Central memory CD8-positive, alpha-beta T cell (primary cell): ENCODE measurements around the gene KIF4B.
"Not testable (repeated sequence)": the region's sequence is repeated elsewhere in the genome, so short reads cannot be mapped to it uniquely, and the experiment has no call there.

ENCODE experiments used
- ATAC-seq: fragments of 150-1000 bp; cut with Tn5 transposase; replicated peaks from 2 replicates; pipeline ENCODE4 v1.10.0; 2022; ENCODE audit warnings: mild to moderate bottlenecking, moderate FRiP score, moderate number of reproducible peaks; ENCODE audit not compliant: poor library complexity, severe bottlenecking; ENCODE audit errors: extremely low read depth
- DNase-seq, 2 donors: peaks; one replicate each; pipeline ENCODE4 v3.0.0; 2021; ENCODE audit warnings: low spot score in 2 of 2
- H3K27ac Mint-ChIP-seq: one replicate; pipeline ENCODE4 v1.8.0; 2022; ENCODE audit warnings: low read depth, mild to moderate bottlenecking, moderate library complexity, mixed read lengths
- H3K27me3 Mint-ChIP-seq: one replicate; pipeline ENCODE4 v1.8.0; 2022; ENCODE audit warnings: mixed read lengths
- H3K36me3 Mint-ChIP-seq: one replicate; pipeline ENCODE4 v1.8.0; 2022; ENCODE audit warnings: mild to moderate bottlenecking, moderate library complexity, mixed read lengths; ENCODE audit not compliant: insufficient read depth
- H3K4me1 Mint-ChIP-seq: one replicate; pipeline ENCODE4 v1.8.0; 2022; ENCODE audit warnings: mixed read lengths
- H3K4me3 Mint-ChIP-seq: one replicate; pipeline ENCODE4 v1.8.0; 2022; ENCODE audit warnings: mild to moderate bottlenecking, moderate library complexity, mixed read lengths
- H3K9me3 Mint-ChIP-seq: one replicate; pipeline ENCODE4 v1.8.0; 2022; ENCODE audit warnings: mixed read lengths

The KIF4B gene

GRCh38 chr5:155019601-155020226 is 6.2 kb downstream of the KIF4B start:
- Mint-ChIP-seq H3K4me3 (no peak overlapping the region), H3K27me3 (peaks cover 22% of the 10 kb centered on the region), H3K9me3 (no peaks in the 10 kb centered on the region), H3K4me1 (no peaks in the 10 kb centered on the region), H3K36me3 (no peaks in the 10 kb centered on the region), H3K27ac (no peak overlapping the region)
- DNase-seq (no peak), ATAC-seq (no peak)

- DNase-seq, result no peak
- Mint-ChIP-seq H3K36me3 (no peaks in the 10 kb centered on the region), H3K27ac (no peak overlapping the region), H3K27me3 (peaks cover 39% of the 10 kb centered on the region), H3K9me3 (no peaks in the 10 kb centered on the region), H3K4me1 (no peaks in the 10 kb centered on the region), H3K4me3 (no peak overlapping the region)
- ATAC-seq, result no peak
These were observed 8.3 kb downstream of the KIF4B start for GRCh38 chr5:155021842-155022241.

GRCh38 chr5:155023320-155023719 is 9.8 kb downstream of the KIF4B start:
- Mint-ChIP-seq H3K9me3 (no peaks in the 10 kb centered on the region), H3K36me3 (no peaks in the 10 kb centered on the region), H3K4me3 (no peak overlapping the region), H3K4me1 (no peaks in the 10 kb centered on the region), H3K27me3 (peaks cover 33% of the 10 kb centered on the region), H3K27ac (no peak overlapping the region)
- DNase-seq, result no peak
- ATAC-seq, result no peak

DNA sequence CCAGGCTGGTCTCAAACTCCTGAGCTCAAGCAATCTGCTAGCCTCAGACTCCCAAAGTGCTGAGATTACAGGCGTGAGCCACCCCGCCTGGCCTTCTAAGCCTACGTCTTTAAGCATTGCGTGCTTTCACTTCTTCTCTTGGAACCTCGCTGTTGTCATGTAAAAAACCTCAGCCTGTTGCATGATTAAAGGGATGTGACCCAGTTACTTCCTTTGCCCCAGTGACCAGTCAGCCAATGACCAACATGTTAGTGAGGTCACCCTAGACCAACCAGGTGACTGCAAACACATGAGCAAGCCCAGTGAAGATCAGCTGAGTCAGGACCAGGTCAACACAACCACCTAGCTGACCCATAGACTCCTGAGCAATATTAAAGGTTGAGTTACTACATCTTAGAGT is 10.5 kb downstream of the KIF4B start:
- Mint-ChIP-seq H3K27me3 (peaks cover 26% of the 10 kb centered on the region), H3K27ac (no peak overlapping the region), H3K4me3 (no peak overlapping the region), H3K9me3 (no peaks in the 10 kb centered on the region), H3K4me1 (no peaks in the 10 kb centered on the region), H3K36me3 (no peaks in the 10 kb centered on the region)
- ATAC-seq (no peak), DNase-seq (no peak)

- Mint-ChIP-seq H3K4me3 (no peak overlapping the region), H3K27ac (no peak overlapping the region), H3K4me1 (no peaks in the 10 kb centered on the region), H3K36me3 (no peaks in the 10 kb centered on the region), H3K9me3 (no peaks in the 10 kb centered on the region), H3K27me3 (peaks cover 23% of the 10 kb centered on the region)
- DNase-seq, result no peak
- ATAC-seq, result no peak
These were observed 12.3 kb downstream of the KIF4B start for GRCh38 chr5:155025895-155026294.

- no peak for ATAC-seq
- H3K27ac Mint-ChIP-seq, result no peak overlapping the region
- DNase-seq, result no peak
- H3K27me3 Mint-ChIP-seq, result peaks cover 21% of the 10 kb centered on the region
- H3K4me3 Mint-ChIP-seq, result no peak overlapping the region
- H3K9me3 Mint-ChIP-seq, result no peaks in the 10 kb centered on the region
- H3K36me3 Mint-ChIP-seq, result no peaks in the 10 kb centered on the region
- H3K4me1 Mint-ChIP-seq, result no peaks in the 10 kb centered on the region
These were observed 14.6 kb downstream of the KIF4B start for GRCh38 chr5:155027993-155028629.

- Mint-ChIP-seq H3K36me3 (no peaks in the 10 kb centered on the region), H3K4me1 (no peaks in the 10 kb centered on the region), H3K9me3 (no peaks in the 10 kb centered on the region), H3K27me3 (peaks cover 17% of the 10 kb centered on the region), H3K27ac (no peak overlapping the region), H3K4me3 (no peak overlapping the region)
- no peak for ATAC-seq
- no peak for DNase-seq
These were observed 15.7 kb downstream of the KIF4B start for GRCh38 chr5:155029240-155029639.

GRCh38 chr5:155034145-155034744 is 20.7 kb downstream of the KIF4B start:
- not testable (repeated sequence) for ATAC-seq, DNase-seq, H3K4me3 Mint-ChIP-seq, H3K9me3 Mint-ChIP-seq, H3K27ac Mint-ChIP-seq, H3K4me1 Mint-ChIP-seq, H3K36me3 Mint-ChIP-seq
- peaks cover 39% of the 10 kb centered on the region for H3K27me3 Mint-ChIP-seq

- not testable (repeated sequence) for H3K4me3 Mint-ChIP-seq, H3K36me3 Mint-ChIP-seq, H3K4me1 Mint-ChIP-seq, DNase-seq, H3K27ac Mint-ChIP-seq, H3K9me3 Mint-ChIP-seq, ATAC-seq
- peaks cover 39% of the 10 kb centered on the region for H3K27me3 Mint-ChIP-seq
These were observed 21.5 kb downstream of the KIF4B start for GRCh38 chr5:155035087-155035486.

GRCh38 chr5:155040984-155041653 is 27.6 kb downstream of the KIF4B start:
- H3K27ac Mint-ChIP-seq, result no peak overlapping the region
- no peak for ATAC-seq
- H3K36me3 Mint-ChIP-seq, result no peaks in the 10 kb centered on the region
- H3K9me3 Mint-ChIP-seq, result no peaks in the 10 kb centered on the region
- H3K4me1 Mint-ChIP-seq, result no peaks in the 10 kb centered on the region
- H3K27me3 Mint-ChIP-seq, result peaks cover 77% of the 10 kb centered on the region
- DNase-seq, result no peak
- H3K4me3 Mint-ChIP-seq, result no peak overlapping the region

GRCh38 chr5:155044591-155044990 is 31.0 kb downstream of the KIF4B start:
- no peak for DNase-seq
- Mint-ChIP-seq H3K27me3 (peaks cover 72% of the 10 kb centered on the region), H3K36me3 (no peaks in the 10 kb centered on the region), H3K4me3 (no peak overlapping the region), H3K4me1 (no peaks in the 10 kb centered on the region), H3K9me3 (no peaks in the 10 kb centered on the region), H3K27ac (no peak overlapping the region)
- no peak for ATAC-seq

- Mint-ChIP-seq H3K27ac (no peak overlapping the region), H3K9me3 (no peaks in the 10 kb centered on the region), H3K4me3 (no peak overlapping the region), H3K4me1 (no peaks in the 10 kb centered on the region), H3K36me3 (no peaks in the 10 kb centered on the region), H3K27me3 (peaks cover 59% of the 10 kb centered on the region)
- DNase-seq, result no peak
- ATAC-seq, result no peak
These were observed 33.0 kb downstream of the KIF4B start for GRCh38 chr5:155046591-155046990.

GRCh38 chr5:155047818-155048217 is 34.3 kb downstream of the KIF4B start:
- H3K4me3 Mint-ChIP-seq, result no peak overlapping the region
- no peak overlapping the region for H3K27ac Mint-ChIP-seq
- H3K27me3 Mint-ChIP-seq, result peaks cover 47% of the 10 kb centered on the region
- H3K36me3 Mint-ChIP-seq, result no peaks in the 10 kb centered on the region
- no peak for DNase-seq
- no peaks in the 10 kb centered on the region for H3K9me3 Mint-ChIP-seq
- H3K4me1 Mint-ChIP-seq, result no peaks in the 10 kb centered on the region
- no peak for ATAC-seq
